MG63 (cell line): ENCODE results near the gene STRN4. TPM values are rescaled to one million over a fixed set of nuclear protein-coding genes. Genes with fewer than 3 reads are reported as not detected.

Experiments used
- DNase-seq: peaks from one replicate; pipeline ENCODE4 v3.0.0-alpha.2; 2020
- H3K27me3 ChIP-seq: fragments of 250-450 bp; sonication (Bioruptor Pico); 2 replicates; pipeline ENCODE4 v1.5.1; 2020; ENCODE audit warnings: mild to moderate bottlenecking, moderate library complexity
- H3K36me3 ChIP-seq: fragments of 250-450 bp; sonication (Bioruptor Pico); 2 replicates; pipeline ENCODE4 v1.5.1; 2020; ENCODE audit warnings: mild to moderate bottlenecking, moderate library complexity
- H3K4me3 ChIP-seq: fragments of 250-450 bp; sonication (Bioruptor Pico); 2 replicates; pipeline ENCODE4 v1.5.1; 2020; ENCODE audit warnings: mild to moderate bottlenecking, moderate library complexity
- H3K9me3 ChIP-seq: fragments of 250-450 bp; sonication (Bioruptor Pico); 2 replicates; pipeline ENCODE4 v1.5.1; 2020; ENCODE audit warnings: mild to moderate bottlenecking, moderate library complexity
- total RNA-seq: library from RNA; depleted of rRNA; stranded (reverse); fragments of >200 nt; shearing (Covaris generic); gene quantifications from 2 replicates; pipeline ENCODE4 v1.2.3, GENCODE V29; 2014; ENCODE audit warnings: low replicate concordance

STRN4 gene
- total RNA-seq, 1 experiment from 2014 or later, result 81.7 TPM

DNA sequence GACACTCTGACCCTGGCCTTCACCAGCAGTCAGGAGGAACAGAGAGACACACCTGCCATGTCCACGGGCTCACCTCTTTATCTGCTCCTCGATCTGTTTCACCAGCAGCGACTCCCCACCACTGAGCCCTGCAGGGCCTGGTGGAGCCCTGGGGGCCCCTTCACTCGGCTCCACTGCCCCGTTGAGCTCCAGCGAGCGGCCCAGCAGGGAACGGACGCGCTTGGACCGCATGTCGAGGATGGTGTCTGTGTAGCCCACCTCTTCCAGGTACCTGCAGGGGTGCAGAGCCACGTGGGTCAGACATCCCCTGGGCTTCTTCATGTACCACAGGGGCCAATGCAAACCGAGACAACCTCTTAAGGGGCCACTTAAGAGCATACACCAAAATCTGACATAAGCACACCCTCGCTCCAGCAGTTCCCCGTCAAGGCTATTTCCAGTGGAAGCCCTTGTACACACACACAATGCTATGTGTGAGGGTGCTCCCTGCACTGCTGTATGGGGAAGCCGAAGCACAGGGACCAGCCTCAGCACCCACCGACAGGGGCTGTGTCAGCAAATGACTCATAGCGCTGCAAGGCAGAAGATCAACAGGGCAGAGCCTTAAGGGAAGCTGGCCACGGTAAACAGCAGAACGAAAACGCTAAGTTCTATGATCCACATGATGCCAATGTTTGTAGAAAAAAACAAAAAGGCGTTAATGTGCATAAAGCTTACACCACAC lies 13.1 kb downstream of the STRN4 start:
- Histone ChIP-seq H3K27me3 (no peaks in the 10 kb centered on the region), H3K36me3 (peaks cover 96% of the 10 kb centered on the region), H3K9me3 (no peaks in the 10 kb centered on the region), H3K4me3 (no peak overlapping the region)
- DNase-seq, result peak; percentile 32

DNA sequence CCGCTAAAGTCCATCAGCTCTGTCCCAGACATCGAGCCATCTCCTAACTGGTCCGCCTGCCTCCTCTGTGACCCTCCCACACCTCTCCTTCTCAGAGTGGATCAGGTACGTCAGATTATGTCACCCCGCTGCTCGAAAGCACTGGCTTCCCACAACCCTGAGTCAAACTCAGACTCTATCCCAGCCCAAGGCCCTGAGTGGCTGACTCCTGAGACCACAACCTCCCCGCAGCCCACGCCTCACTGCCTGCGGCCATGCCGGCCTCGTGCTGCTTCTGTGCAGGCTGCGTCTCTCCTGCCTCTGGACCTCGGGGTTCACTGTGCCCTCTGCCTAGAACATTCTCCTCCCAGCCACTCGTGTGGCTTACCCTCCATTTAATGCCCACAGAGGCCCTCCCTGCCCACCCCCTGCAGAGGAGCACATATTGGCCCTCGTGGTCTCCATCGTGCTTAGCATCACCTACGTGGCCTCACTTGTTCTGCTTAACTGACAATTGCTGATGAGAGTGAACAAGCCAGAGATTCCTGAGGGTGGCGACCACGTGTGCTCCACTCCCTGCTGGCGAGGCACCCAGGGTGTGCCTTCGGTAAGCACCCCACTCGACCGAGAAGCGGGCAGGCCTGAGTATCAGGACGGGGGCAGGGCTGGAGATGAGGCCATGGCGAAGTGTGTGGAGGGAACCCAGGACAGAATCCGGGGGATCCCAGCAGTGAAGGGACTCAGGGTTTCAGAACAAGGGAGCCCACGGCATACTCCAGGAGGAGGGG lies 13.9 kb downstream of the STRN4 start:
- H3K9me3 ChIP-seq, result no peaks in the 10 kb centered on the region
- DNase-seq, result no peak
- H3K36me3 ChIP-seq, result peaks cover 96% of the 10 kb centered on the region
- H3K4me3 ChIP-seq, result no peak overlapping the region
- no peaks in the 10 kb centered on the region for H3K27me3 ChIP-seq

DNA sequence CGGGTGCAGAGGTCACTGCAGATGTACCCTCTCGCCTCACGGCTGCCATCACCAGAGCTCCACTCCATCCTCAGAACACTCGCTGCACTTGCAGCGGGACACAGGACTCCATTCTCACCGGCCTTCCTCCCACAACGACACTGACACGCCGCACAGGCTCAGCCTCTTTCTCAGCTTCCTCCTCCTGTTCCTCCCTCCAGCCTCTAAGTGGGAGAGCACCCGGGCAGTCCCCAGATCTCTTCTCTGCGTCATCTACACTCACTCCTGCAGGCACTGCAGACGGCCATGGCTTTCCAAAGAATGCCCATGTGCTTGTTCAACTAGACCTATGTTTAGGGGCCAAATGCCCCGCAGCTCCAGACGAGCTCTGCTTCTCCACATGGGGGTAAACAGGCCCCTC lies 14.7 kb downstream of the STRN4 start:
- H3K27me3 ChIP-seq, result no peaks in the 10 kb centered on the region
- no peak for DNase-seq
- H3K4me3 ChIP-seq, result no peak overlapping the region
- H3K9me3 ChIP-seq, result no peaks in the 10 kb centered on the region
- H3K36me3 ChIP-seq, result peaks cover 98% of the 10 kb centered on the region

DNA sequence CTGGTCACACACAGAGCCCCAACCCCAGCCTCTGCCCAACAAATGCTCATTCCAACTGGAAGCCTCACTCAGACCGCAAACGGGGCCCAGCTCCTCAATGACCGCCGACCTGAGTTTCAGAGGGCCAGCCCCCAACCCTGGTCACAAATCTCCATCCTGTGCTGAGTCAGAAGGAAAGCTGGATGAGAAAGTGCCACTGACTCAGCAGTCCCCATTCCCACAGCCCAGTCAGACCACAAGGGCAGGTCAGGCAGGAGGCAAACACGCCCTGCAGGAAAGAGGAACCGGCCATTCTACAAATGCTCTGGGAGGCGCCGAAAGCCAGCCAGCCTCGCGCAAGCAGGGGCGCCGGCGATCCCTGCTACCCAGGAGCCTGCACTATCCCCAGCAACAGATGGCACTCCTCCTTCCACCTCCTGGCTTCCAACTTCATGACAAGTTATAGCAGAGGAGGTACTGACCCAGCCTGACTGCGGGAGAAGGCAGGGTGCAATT lies 15.2 kb downstream of the STRN4 start:
- DNase-seq, result peak; percentile 78
- no peaks in the 10 kb centered on the region for H3K9me3 ChIP-seq
- no peak overlapping the region for H3K4me3 ChIP-seq
- peaks cover 98% of the 10 kb centered on the region for H3K36me3 ChIP-seq
- no peaks in the 10 kb centered on the region for H3K27me3 ChIP-seq

DNA sequence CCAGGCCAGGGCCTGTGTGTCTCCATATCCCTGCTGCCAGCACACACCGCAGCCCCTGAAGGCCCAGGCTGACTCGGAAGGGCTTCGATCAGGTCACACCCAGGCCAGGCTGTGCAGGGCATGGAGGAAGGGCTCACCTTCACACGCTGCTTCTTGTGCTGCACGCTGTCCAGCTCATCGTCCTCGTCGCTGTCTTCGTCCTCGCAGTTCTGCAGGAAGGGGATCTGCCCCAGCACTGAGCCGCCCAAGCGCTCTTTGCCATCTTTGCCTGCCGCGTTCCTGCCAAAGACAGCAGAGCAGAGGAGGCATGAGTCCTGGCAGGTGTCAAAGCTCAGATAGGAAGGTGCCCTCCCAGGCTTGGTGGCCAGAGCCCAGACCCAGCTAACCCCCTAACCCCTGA lies 15.7 kb downstream of the STRN4 start:
- H3K27me3 ChIP-seq, result no peaks in the 10 kb centered on the region
- no peak overlapping the region for H3K4me3 ChIP-seq
- H3K36me3 ChIP-seq, result peaks cover 98% of the 10 kb centered on the region

DNA sequence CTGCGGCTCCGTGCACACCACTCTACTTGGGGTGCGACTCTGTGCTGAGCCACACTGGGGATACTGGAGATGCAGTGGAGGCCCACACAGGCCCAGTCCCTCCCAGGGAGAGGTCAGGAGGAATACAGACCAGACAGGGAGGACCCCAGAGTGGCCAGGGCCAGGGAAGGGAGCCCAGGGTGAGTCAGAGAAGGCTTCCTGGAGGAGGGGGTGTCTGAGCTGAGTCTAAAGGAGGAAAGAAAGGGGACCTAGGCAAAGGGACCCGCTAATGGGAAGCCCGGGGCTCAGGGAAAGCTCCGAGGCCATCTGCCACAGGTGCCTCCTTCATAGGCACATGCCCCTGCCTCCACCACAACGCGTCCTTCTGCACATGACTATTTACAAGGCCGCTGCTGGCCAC lies 16.1 kb downstream of the STRN4 start:
- H3K27me3 ChIP-seq, result no peaks in the 10 kb centered on the region
- DNase-seq, result no peak
- H3K4me3 ChIP-seq, result no peak overlapping the region
- H3K36me3 ChIP-seq, result peaks cover 96% of the 10 kb centered on the region
- H3K9me3 ChIP-seq, result no peaks in the 10 kb centered on the region

More for the DNA sequence above, 15.7 kb downstream of the STRN4 start:
- no peak for DNase-seq
- no peaks in the 10 kb centered on the region for H3K9me3 ChIP-seq

DNA sequence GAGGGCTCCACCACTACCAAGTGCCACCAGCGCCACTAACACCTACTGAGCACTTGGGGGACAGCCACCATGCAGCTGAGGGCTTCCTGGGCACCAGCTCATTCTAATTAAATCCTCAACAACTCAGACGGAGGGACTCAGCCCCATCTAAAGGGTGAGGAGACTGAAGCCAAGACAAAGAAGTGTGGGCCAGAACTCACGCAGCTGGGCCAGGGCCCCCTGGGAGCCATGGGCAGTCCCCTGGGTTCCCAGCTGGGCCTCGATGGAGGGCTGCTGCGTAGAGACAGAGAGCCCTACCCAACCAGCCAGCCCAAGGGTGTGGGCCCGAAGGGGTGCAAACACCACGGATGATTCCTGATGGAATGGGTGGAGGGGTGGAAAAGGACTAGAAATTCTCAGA lies 16.6 kb downstream of the STRN4 start:
- Histone ChIP-seq H3K9me3 (no peaks in the 10 kb centered on the region), H3K36me3 (peaks cover 93% of the 10 kb centered on the region), H3K27me3 (no peaks in the 10 kb centered on the region), H3K4me3 (no peak overlapping the region)
- DNase-seq, result no peak

DNA sequence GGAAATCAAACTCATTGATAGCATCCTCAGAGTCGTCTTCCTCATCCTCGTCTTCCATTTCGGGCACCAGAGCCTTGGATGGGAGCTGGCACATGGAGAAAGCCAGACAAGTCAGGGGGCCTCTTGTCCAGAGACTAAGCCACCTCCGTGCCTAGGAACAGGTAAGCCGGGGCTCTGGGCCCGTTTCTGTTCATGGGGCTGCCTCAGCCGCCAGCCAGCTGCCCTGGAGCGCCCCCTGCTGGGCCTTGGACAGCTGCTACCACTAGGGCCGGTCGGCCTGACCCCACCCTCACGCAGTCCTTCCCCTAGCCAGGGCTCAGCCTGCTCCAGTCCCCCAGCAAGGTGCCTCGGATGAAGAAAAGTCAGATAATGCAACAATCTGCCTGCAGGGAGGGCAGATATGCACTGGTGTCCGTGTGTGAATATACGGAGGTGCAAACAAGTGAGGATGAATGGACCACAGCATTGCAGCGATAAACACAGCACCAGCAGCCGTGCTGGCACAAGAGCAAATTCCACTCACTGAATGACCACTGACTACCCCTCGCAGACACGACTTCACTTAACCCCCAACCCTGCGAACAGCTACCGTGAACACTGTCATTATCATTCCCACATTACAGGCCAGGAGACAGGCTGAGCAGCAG lies 17.4 kb downstream of the STRN4 start:
- no peaks in the 10 kb centered on the region for H3K9me3 ChIP-seq
- no peaks in the 10 kb centered on the region for H3K27me3 ChIP-seq
- DNase-seq, result peak; percentile 46
- no peak overlapping the region for H3K4me3 ChIP-seq
- peaks cover 91% of the 10 kb centered on the region for H3K36me3 ChIP-seq

DNA sequence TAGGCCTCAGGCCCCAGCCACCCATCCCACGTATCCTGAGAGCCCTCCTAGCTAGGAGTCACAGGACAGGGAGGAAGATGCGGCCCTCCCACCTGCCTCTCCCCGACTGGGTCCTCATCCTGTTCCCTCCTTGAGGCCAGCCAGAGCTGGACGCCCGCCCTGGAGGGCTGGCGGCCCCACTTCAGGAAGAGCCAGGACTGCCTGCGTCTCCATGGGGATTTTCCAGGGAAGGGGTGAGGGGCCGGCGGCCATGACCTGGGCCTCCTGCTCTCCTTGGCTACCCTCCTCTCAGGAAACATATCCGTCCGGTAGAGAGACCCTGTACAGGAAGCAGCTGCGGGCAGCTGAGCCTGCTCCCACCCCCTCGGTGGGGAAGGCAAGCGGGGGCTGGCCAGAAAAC lies 18.0 kb downstream of the STRN4 start:
- no peaks in the 10 kb centered on the region for H3K9me3 ChIP-seq
- no peaks in the 10 kb centered on the region for H3K27me3 ChIP-seq
- H3K4me3 ChIP-seq, result no peak overlapping the region
- peaks cover 91% of the 10 kb centered on the region for H3K36me3 ChIP-seq
- DNase-seq, result no peak

DNA sequence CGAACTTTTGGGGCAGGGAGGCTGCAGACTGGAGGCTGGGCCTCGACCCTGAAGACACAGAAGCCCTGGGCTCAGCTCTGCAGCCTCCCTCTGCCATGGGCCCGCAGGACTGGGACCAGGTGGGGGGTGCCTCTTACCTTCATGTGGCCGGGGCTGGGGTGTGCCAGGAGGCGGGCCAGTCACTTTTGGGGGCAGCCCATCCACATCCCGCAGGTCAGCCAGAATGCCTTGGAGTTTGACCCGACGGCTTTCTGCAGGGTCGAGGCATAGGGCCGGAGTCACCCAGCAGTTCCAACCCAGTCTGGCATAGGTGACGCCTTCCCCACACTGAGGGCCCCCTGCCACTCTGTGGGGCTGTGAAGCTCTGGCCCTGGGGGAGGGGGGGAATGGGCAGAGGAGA lies 18.5 kb downstream of the STRN4 start:
- H3K9me3 ChIP-seq, result no peaks in the 10 kb centered on the region
- peaks cover 89% of the 10 kb centered on the region for H3K36me3 ChIP-seq
- no peak overlapping the region for H3K4me3 ChIP-seq
- H3K27me3 ChIP-seq, result no peaks in the 10 kb centered on the region
- DNase-seq, result no peak

DNA sequence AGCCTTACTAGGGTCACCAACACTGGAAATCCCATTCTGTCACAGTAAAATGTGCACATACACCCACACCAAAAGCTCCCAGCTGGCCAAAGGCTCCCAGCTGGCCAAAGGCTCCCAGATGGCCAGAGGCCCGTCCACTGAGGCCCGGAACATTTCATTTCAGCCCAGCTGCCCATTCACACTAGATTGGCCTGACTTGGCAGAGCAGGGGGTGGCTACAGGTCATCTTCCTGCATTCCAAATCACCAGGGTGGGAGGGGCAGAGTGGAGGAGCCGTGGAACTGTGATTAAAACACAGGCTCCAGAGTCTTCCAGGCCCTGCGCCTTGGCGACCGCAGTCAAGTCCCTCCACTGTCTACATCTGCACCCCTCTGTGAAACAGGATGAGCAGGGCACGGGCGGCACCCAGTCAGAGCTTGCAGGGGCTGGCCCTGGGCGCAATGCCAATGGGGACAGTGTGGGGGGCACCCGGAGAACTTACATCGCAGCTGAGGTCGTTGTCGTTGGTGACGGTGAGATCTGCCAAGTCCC lies 19.2 kb downstream of the STRN4 start:
- DNase-seq, result no peak
- no peak overlapping the region for H3K4me3 ChIP-seq
- H3K9me3 ChIP-seq, result no peaks in the 10 kb centered on the region
- H3K27me3 ChIP-seq, result no peaks in the 10 kb centered on the region
- H3K36me3 ChIP-seq, result peaks cover 89% of the 10 kb centered on the region

DNA sequence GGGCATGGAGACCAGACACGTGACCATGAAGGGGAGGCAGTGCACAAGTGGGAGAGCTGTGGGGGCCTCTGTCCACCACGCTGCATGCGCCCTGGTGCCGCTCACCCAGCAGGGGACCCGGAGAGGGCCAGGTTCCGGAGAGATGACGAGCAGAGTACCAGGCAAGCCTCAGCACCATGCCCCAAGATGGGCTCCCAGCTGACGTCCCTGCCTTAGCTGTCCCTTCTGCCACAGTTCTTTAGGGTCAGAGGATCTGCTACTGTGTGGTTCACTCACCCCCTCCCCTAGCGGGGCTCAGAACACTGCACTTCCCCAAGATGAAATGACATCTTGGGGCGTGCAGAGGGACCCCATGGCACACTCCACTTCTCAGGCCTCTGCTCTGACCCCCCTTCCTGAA lies 19.7 kb downstream of the STRN4 start:
- Histone ChIP-seq H3K36me3 (peaks cover 89% of the 10 kb centered on the region), H3K4me3 (no peak overlapping the region), H3K27me3 (no peaks in the 10 kb centered on the region), H3K9me3 (no peaks in the 10 kb centered on the region)
- DNase-seq, result no peak

DNA sequence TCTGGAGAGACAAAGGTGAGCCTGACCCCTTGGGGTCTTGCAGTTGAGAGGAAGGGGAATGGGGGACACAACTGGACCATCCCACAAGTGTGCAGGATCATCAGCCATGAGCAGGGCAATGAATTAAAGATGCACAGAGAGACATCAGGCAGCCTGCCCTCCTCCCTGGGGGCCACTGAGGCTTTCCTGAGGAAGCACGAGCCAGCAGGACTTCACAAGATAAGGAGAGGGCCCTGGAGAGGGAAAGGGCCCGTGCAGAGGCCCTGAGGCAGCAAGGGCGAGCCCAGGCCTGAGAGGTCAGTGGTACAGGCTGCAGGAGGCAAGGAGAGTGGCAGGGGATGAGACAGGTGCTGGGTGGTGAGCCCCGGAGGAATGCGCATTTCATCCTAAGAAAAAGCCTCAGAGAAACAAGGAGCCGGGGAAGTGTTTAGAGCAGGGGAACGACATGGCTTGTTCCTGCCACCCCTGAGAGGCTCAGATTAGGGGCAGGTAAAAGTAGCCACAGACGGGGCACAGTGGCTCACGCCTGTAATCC lies 20.3 kb downstream of the STRN4 start:
- no peak for DNase-seq
- no peaks in the 10 kb centered on the region for H3K9me3 ChIP-seq
- no peaks in the 10 kb centered on the region for H3K27me3 ChIP-seq
- no peak overlapping the region for H3K4me3 ChIP-seq
- H3K36me3 ChIP-seq, result peaks cover 87% of the 10 kb centered on the region

DNA sequence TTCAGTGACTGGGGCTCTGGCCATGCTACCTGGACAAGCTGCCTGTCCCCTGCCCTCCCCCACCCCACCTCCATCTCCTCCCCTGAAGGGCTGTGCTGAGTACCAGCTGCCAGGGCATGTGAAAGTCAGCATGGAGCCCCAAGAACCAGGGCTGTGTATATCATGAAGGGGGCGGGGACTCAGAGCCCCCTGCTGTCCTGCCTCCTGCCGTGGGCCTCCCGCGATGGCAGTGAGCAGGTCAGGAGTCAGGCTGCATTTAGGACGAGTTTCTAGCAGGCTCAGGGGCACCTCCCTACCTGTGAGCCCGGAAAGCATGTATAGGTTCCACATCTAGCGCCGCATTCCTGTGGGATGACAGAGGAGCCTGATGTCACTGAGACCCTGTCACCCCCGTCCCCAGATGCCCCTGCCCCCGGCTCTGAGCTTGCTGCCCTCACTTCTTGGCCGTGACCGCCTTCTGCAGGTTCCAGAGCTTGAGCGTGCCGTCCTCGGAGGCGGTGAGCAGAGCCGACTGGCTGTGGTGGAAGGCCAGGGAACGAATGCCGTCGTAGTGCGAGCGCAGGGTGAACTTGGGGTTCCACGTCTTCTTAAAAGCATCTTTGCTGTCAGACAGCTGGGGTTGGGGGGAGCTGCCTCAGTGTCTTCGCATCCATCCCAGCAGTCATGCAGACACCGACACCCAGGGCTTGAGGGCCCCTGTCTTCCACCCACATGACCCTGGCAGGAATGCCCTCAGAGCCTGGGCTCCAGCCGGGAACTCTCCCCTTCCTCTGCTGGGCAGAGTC lies 21.0 kb downstream of the STRN4 start:
- Histone ChIP-seq H3K36me3 (peaks cover 87% of the 10 kb centered on the region), H3K27me3 (no peaks in the 10 kb centered on the region), H3K4me3 (no peak overlapping the region), H3K9me3 (no peaks in the 10 kb centered on the region)
- DNase-seq, result no peak

DNA sequence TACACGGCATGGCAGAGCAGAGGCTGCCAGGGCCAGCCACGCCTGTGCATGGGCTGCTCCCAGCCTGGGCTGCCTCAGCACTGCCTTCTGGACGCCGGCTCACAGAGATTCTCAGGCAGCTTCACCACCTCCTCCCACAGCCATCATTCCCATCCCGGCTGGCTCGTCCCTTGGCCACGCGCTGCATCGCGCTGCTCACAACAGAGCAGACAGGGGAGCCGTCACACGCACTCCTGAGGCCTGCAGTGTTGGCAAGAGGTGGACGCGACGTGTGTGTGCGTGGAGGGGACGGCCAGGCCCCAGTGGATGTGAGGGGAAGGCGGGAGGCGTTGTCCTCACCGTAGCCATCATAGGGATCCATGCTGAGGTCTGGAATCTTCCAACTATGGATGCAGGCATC lies 21.8 kb downstream of the STRN4 start:
- H3K4me3 ChIP-seq, result no peak overlapping the region
- no peaks in the 10 kb centered on the region for H3K9me3 ChIP-seq
- no peaks in the 10 kb centered on the region for H3K27me3 ChIP-seq
- H3K36me3 ChIP-seq, result peaks cover 85% of the 10 kb centered on the region
- no peak for DNase-seq

DNA sequence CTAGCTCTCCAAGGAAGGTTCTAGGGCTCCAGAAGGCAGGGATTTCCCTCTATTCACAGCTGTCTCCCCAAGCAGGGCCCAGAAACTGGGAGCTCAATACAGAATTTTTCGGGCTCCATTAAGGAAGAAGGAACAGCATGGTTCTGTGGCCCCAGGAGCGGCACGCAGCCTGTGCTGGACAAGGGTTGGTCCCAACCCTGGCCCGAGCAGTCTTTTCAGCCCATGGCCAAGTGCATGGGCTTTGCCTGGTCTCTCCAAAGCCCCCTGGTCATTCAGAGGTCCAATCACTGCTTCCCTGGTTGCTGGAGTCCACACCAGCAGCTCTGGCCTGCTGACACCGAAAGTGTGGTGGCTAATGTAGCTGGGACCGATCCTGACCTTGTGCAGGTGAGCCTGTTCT lies 22.8 kb downstream of the STRN4 start:
- Histone ChIP-seq H3K27me3 (no peaks in the 10 kb centered on the region), H3K9me3 (no peaks in the 10 kb centered on the region), H3K4me3 (no peak overlapping the region), H3K36me3 (peaks cover 75% of the 10 kb centered on the region)
- DNase-seq, result no peak
